ENCODE measurements around the gene CYP1A1.

The CYP1A1 gene

GRCh38 chr15:74680456-74680855 lies 44.9 kb downstream of the CYP1A1 start:
- Mint-ChIP-seq H3K27me3 (no peaks in the 10 kb centered on the region), H3K27ac (no peak overlapping the region), H3K4me3 (no peak overlapping the region), H3K4me1 (peaks cover 6% of the 10 kb centered on the region), H3K36me3 (peaks cover 15% of the 10 kb centered on the region), H3K9me3 (peaks cover 3% of the 10 kb centered on the region)
- ATAC-seq: no peak

GRCh38 chr15:74676801-74677200 lies 48.5 kb downstream of the CYP1A1 start:
- Mint-ChIP-seq H3K4me3 (no peak overlapping the region), H3K27me3 (no peaks in the 10 kb centered on the region), H3K9me3 (no peaks in the 10 kb centered on the region), H3K27ac (no peak overlapping the region), H3K4me1 (peaks cover 6% of the 10 kb centered on the region), H3K36me3 (peaks cover 27% of the 10 kb centered on the region)
- ATAC-seq: no peak

- no peak for ATAC-seq
- H3K27ac Mint-ChIP-seq: no peak overlapping the region
- no peaks in the 10 kb centered on the region for H3K9me3 Mint-ChIP-seq
- peaks cover 34% of the 10 kb centered on the region for H3K36me3 Mint-ChIP-seq
- no peaks in the 10 kb centered on the region for H3K4me1 Mint-ChIP-seq
- no peaks in the 10 kb centered on the region for H3K27me3 Mint-ChIP-seq
- no peak overlapping the region for H3K4me3 Mint-ChIP-seq
Measured at GRCh38 chr15:74674161-74674560, 51.2 kb downstream of the CYP1A1 start.

DNA sequence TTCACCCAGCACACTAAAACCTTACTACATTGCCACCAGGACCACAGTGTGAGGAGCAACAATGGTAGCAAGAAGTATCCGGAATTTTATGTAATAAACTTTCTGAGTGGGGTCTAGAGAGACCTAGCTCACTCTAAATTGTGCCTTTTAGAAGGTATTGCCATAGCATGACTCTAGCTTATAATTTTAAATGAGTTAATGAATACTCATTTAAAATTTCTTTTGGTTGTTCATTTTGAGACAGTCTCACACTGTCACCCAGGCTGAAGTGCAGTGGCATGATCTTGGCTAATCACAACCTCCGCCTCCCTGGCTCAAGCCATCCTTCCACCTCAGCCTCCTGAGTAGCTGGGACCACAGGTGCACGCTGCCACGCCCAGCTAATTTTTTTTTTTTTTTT lies 55.7 kb downstream of the CYP1A1 start:
- ATAC-seq: no peak
- Mint-ChIP-seq H3K9me3 (no peaks in the 10 kb centered on the region), H3K4me3 (no peak overlapping the region), H3K36me3 (peaks cover 51% of the 10 kb centered on the region), H3K27ac (no peak overlapping the region), H3K27me3 (no peaks in the 10 kb centered on the region), H3K4me1 (peaks cover 6% of the 10 kb centered on the region)
